HepG2 (cell line): ENCODE data around the gene JSRP1. TPM values are rescaled to one million over a fixed set of nuclear protein-coding genes. Genes with fewer than 3 reads are reported as not detected.

Source experiments
- ATAC-seq: fragments of 200-7000 bp; cut with Tn5 transposase; 3 replicates; pipeline ENCODE4 v1.9.1; 2020; ENCODE audit warnings: mild to moderate bottlenecking, moderate library complexity
- BruUV-seq: library from RNA; stranded (reverse); fragments of 400-500 nt; replicated peaks from 2 replicates; lab custom pipeline; 2021; lab: Mats Ljungman, UMichigan
- CTCF ChIA-PET: fragments of 300-600 bp; formaldehyde crosslinking; extraction: SDS; loops from one replicate; lab custom pipeline; 2021; ENCODE audit warnings: low total read pairs, inconsistent platforms, low intra/inter-chr PET ratio; lab: Yijun Ruan, JAX
- POLR2A ChIA-PET: fragments of 350-600 bp; sonication (Branson Sonifier 250); formaldehyde crosslinking; loops from one replicate; lab custom pipeline; 2020; ENCODE audit warnings: antibody characterized with exemption, inconsistent platforms; lab: Yijun Ruan, JAX
- DNase-seq: peaks from one replicate; pipeline ENCODE4 v3.0.0-alpha.2; 2015; ENCODE audit warnings: low spot score
- FAIRE-seq: peaks from 3 replicates; lab custom pipeline; 2011; peaks lifted over from hg19 to GRCh38; lab: Jason Lieb, UNC
- H2AFZ ChIP-seq: one replicate; pipeline ENCODE4 v1.6.1; 2011; ENCODE audit warnings: low read length, inconsistent platforms
- H3K27ac ChIP-seq: fragments of 300-600 bp; 3 replicates; pipeline ENCODE4 v1.8.0; 2011; ENCODE audit warnings: mixed run types, mild to moderate bottlenecking, mixed read lengths, low read length, inconsistent platforms; ENCODE audit not compliant: insufficient read depth; ENCODE audit errors: extremely low read length
- H3K27me3 ChIP-seq, 2 experiments: fragments of 200-600 bp in 1 of 2; 2 replicates in 1 of 2; 3 replicates in 1 of 2; pipeline versions ENCODE4 v1.6.0 to v1.8.0; 2011; ENCODE audit warnings: low read length in 2 of 2, mild to moderate bottlenecking in 2 of 2, moderate library complexity in 2 of 2, inconsistent platforms in 1 of 2; ENCODE audit not compliant: insufficient read depth in 2 of 2, control insufficient read depth in 1 of 2
- H3K36me3 ChIP-seq, 2 experiments: fragments of 200-600 bp in 1 of 2; replicated peaks in 1 of 2; 2 replicates in 1 of 2; 3 replicates in 1 of 2; pipeline versions ENCODE4 v1.5.1 to v1.8.0; 2011; ENCODE audit warnings: low read length in 2 of 2, inconsistent platforms in 1 of 2; ENCODE audit not compliant: insufficient read depth in 2 of 2, control insufficient read depth in 1 of 2
- H3K4me1 ChIP-seq: 2 replicates; pipeline ENCODE4 v1.5.1; 2012; ENCODE audit warnings: low read length, inconsistent platforms; ENCODE audit not compliant: insufficient read depth
- H3K4me2 ChIP-seq: 2 replicates; pipeline ENCODE4 v1.6.0; 2011; ENCODE audit warnings: low read depth, low read length, inconsistent platforms
- H3K4me3 ChIP-seq, 3 experiments: fragments of 200-600 bp in 1 of 3; sonication (generic), shearing (Covaris generic) in 1 of 3; replicated peaks in 1 of 3; 2 replicates each; pipeline ENCODE4 v1.5.1; 2011 to 2016; ENCODE audit warnings: low read length in 3 of 3, inconsistent platforms in 2 of 3, low read depth in 2 of 3, mild to moderate bottlenecking in 2 of 3, control low read depth in 1 of 3, mixed read lengths in 1 of 3; ENCODE audit not compliant: insufficient read depth in 1 of 3
- H3K79me2 ChIP-seq: one replicate; pipeline ENCODE4 v1.6.1; 2011; ENCODE audit warnings: low read length, inconsistent platforms; ENCODE audit not compliant: insufficient read depth
- H3K9ac ChIP-seq: 2 replicates; pipeline ENCODE4 v1.6.0; 2011; ENCODE audit warnings: mild to moderate bottlenecking, low read depth, low read length, inconsistent platforms; ENCODE audit not compliant: insufficient read depth
- H3K9me3 ChIP-seq: 2 replicates; pipeline ENCODE4 v1.5.1; 2012; ENCODE audit warnings: mild to moderate bottlenecking, low read length
- H4K20me1 ChIP-seq: 2 replicates; pipeline ENCODE4 v1.6.0; 2011; ENCODE audit warnings: inconsistent platforms, mild to moderate bottlenecking, low read length, moderate library complexity; ENCODE audit not compliant: insufficient read depth
- AGO2 ChIP-seq: fragments of 200-400 bp; formaldehyde crosslinking; optimal IDR thresholded peaks from 2 replicates; pipeline ENCODE3; 2017; ENCODE audit warnings: mild to moderate bottlenecking, low read depth, low read length, moderate library complexity
- CC2D1A ChIP-seq: sonication (generic); formaldehyde crosslinking; IDR thresholded peaks from 2 replicates; pipeline ENCODE4 v1.8.1; 2023; ENCODE audit warnings: mild to moderate bottlenecking, missing genetic modification reagents
- JDP2 ChIP-seq: sonication (generic); formaldehyde crosslinking; IDR thresholded peaks from 2 replicates; pipeline ENCODE4 v1.8.1; 2022; ENCODE audit warnings: missing genetic modification reagents, borderline replicate concordance
- KAT8 ChIP-seq: IDR thresholded peaks from 2 replicates; pipeline ENCODE4 v1.6.1; 2016; ENCODE audit warnings: missing genetic modification reagents, missing compliant biosample characterization
- MAF1 ChIP-seq: sonication (generic); formaldehyde crosslinking; IDR thresholded peaks from 2 replicates; pipeline ENCODE4 v1.5.0; 2020; ENCODE audit warnings: missing genetic modification reagents, borderline replicate concordance
- NR3C1 ChIP-seq: sonication (generic); formaldehyde crosslinking; IDR thresholded peaks from 2 replicates; pipeline ENCODE4 v1.4.0; 2020; ENCODE audit warnings: missing genetic modification reagents
- PHF21A ChIP-seq: sonication (generic); formaldehyde crosslinking; IDR thresholded peaks from 2 replicates; pipeline ENCODE4 v1.5.0; 2020; ENCODE audit warnings: mild to moderate bottlenecking, missing genetic modification reagents
- PRDM15 ChIP-seq: sonication (generic); formaldehyde crosslinking; IDR thresholded peaks from 2 replicates; pipeline ENCODE4 v1.4.0; 2020; ENCODE audit warnings: missing genetic modification reagents
- PREB ChIP-seq: sonication (generic); formaldehyde crosslinking; IDR thresholded peaks from 2 replicates; pipeline ENCODE4 v1.4.0; 2020; ENCODE audit warnings: missing genetic modification reagents
- STAT6 ChIP-seq: sonication (generic); formaldehyde crosslinking; IDR thresholded peaks from 2 replicates; pipeline ENCODE4 v1.4.0; 2020; ENCODE audit warnings: missing genetic modification reagents, mild to moderate bottlenecking, borderline replicate concordance
- ZNF549 ChIP-seq: sonication (generic); formaldehyde crosslinking; IDR thresholded peaks from 2 replicates; pipeline ENCODE4 v1.5.0; 2020; ENCODE audit warnings: missing genetic modification reagents
- ZNF614 ChIP-seq: IDR thresholded peaks from 2 replicates; pipeline ENCODE4 v1.6.1; 2018; ENCODE audit warnings: missing biosample characterization, missing genetic modification reagents, inconsistent platforms, borderline replicate concordance
- WGBS: methylation state at CpG from one replicate; pipeline ENCODE4 v1.1.6; 2017; ENCODE audit warnings: low lambda C conversion rate; 5-methylcytosine and 5-hydroxymethylcytosine counted together
- in situ Hi-C: cut with HindIII; loops from 2 replicates; pipeline ENCODE4 v1.10.0; 2017; ENCODE audit warnings: low pct_unique_long_range_greater_than_20kb; ENCODE audit not compliant: extremely low pct_ligation_motif_present
- intact Hi-C: fragments of 100-400 bp; cut with micrococcal nuclease; formaldehyde crosslinking; loops from one replicate; pipeline ENCODE4 v1.10.0; 2022; ENCODE audit not compliant: unreplicated experiment
- polyA plus RNA-seq, 8 experiments: library from polyadenylated mRNA; depleted of rRNA in 3 of 8; stranded (reverse) in 7 of 8; unstranded in 1 of 8; fragments of >200 nt; fragmentation: Illumina TruSeq in 4 of 8; extraction: Trizol in 4 of 8; gene quantifications; 2 replicates each; pipeline versions ENCODE4 v1.2.1 to v1.2.3, GENCODE V29; 2011 to 2016; ENCODE audit warnings: low read depth in 4 of 8, missing spikeins in 1 of 8, mixed read lengths in 1 of 8; ENCODE audit not compliant: insufficient read depth in 1 of 8
- total RNA-seq, 5 experiments: library from RNA; depleted of rRNA; stranded (reverse); fragments of >200 nt; fragmentation: Illumina TruSeq; extraction: Trizol; gene quantifications; 2 replicates each; pipeline ENCODE4 v1.2.3, GENCODE V29; 2016; ENCODE audit warnings: low read depth in 1 of 5
- TF ChIP-seq, protein P1 (sequence below): sonication (generic); formaldehyde crosslinking; IDR thresholded peaks from 2 replicates; pipeline ENCODE4 v1.4.0; 2020; ENCODE audit warnings: missing genetic modification reagents

JSRP1 gene
- total and polyA plus RNA-seq, 2 of the 13 experiments (the other 11 are each of a cell fraction or from before 2014, with no cell fraction given), result 0.16 to 0.38 TPM

DNA sequence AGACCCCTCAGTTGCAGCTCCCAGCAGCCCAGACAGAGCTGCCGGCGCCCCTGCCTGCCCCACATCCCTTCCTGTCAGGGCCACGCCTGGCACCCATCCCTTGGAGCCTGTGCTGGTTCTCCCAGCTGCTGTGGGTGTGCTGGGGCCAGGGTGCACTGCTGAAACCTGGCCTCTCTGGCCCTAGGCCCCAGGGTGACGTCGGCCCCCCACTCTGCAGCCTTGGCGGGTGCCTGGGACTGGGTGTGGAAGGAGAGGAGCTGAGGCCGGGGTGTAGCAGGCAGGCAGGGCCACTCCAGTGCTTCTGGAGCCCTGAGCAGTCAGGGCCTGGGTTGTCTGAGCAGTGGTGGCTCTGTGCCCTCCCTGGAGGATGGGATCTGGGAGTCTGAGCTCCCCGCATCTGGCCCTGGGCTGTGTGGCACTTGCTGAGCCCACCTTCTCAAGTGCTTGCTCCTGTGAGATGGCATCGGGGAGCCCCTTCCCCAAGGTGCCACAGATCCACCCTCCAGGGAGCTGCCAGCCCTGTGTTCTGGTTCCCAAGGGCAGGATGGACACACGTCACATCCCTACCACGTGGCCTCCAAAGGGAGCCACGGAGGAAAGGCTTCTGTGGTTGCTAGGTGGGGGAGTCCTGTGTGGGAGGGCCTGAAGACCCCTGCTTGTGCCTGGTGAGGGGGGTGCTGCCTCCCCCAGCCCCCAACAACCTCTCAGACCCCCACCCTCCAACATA, 25.2 kb downstream of the JSRP1 start:
- H3K27ac ChIP-seq, result no peak overlapping the region
- in situ Hi-C loops, result loop anchor here (10.0 kb wide), 1 partner anchor 84 kb away; no protein-coding TSS in a partner anchor
- POLR2A ChIA-PET, result interaction anchor here (0.6 to 0.8 kb wide), 4 partner anchors 18 to 193 kb away, joined by 3 to 6 read pairs (median 3); no protein-coding TSS in a partner anchor
- TF ChIP-seq STAT6 (CRISPR knock-in tag) (no peak), ZNF614 (CRISPR knock-in tag) (no peak), MAF1 (CRISPR knock-in tag) (no peak), NR3C1 (CRISPR knock-in tag) (no peak), PRDM15 (CRISPR knock-in tag) (no peak), AGO2 (peak; percentile 44), ZNF549 (no peak), PREB (no peak), PHF21A (CRISPR knock-in tag) (no peak), JDP2 (CRISPR knock-in tag) (no peak), CC2D1A (CRISPR knock-in tag) (no peak), KAT8 (CRISPR knock-in tag) (no peak)
- TF ChIP-seq, protein P1, sequence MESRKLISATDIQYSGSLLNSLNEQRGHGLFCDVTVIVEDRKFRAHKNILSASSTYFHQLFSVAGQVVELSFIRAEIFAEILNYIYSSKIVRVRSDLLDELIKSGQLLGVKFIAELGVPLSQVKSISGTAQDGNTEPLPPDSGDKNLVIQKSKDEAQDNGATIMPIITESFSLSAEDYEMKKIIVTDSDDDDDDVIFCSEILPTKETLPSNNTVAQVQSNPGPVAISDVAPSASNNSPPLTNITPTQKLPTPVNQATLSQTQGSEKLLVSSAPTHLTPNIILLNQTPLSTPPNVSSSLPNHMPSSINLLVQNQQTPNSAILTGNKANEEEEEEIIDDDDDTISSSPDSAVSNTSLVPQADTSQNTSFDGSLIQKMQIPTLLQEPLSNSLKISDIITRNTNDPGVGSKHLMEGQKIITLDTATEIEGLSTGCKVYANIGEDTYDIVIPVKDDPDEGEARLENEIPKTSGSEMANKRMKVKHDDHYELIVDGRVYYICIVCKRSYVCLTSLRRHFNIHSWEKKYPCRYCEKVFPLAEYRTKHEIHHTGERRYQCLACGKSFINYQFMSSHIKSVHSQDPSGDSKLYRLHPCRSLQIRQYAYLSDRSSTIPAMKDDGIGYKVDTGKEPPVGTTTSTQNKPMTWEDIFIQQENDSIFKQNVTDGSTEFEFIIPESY (CRISPR knock-in tag), result no peak

More for the DNA sequence above, 25.2 kb downstream of the JSRP1 start:
- 100% methylated on average over 6 of the region's 12 CpGs for WGBS
- ATAC-seq (peak; percentile 1; the same call in 2 of the 3 replicates), FAIRE-seq (no peak), DNase-seq (no peak)
- intact Hi-C loops, result loop anchor here (10.0 kb wide), 2 partner anchors 76 to 84 kb away; partner anchors contain the start of gene AP3D1
- CTCF ChIA-PET, result no interaction called here
- Histone ChIP-seq H3K4me1 (peaks cover 29% of the 10 kb centered on the region), H3K36me3 (peaks cover 25 to 36% of the 10 kb centered on the region in 2 experiments; a peak in 4 of 5 replicates), H3K9me3 (no peaks in the 10 kb centered on the region), H3K4me2 (no peak overlapping the region), H4K20me1 (peaks cover 10% of the 10 kb centered on the region; the same call in 1 of the 2 replicates), H3K4me3 (no peak overlapping the region), H3K79me2 (peaks cover 7% of the 10 kb centered on the region), H3K27me3 (no peaks in the 10 kb centered on the region), H2AFZ (no peak overlapping the region), H3K9ac (no peak overlapping the region)
- BruUV-seq, result TSS peak; percentile 14
